DND-41 (cell line): Measurements from ENCODE around the gene CASKIN2.

Experiments
- ATAC-seq: fragments of 200-7000 bp; cut with Tn5 transposase; 3 replicates; pipeline ENCODE4 v1.9.1; 2021; ENCODE audit warnings: low read depth; ENCODE audit not compliant: insufficient read depth
- DNase-seq: peaks from one replicate; pipeline ENCODE4 v3.0.0-alpha.2; 2020
- H2AFZ ChIP-seq: 2 replicates; pipeline ENCODE4 v1.6.0; 2012; ENCODE audit warnings: low read depth, low read length
- H3K27ac ChIP-seq: 2 replicates; pipeline ENCODE4 v1.5.1; 2012; ENCODE audit warnings: low read length, inconsistent platforms
- H3K27me3 ChIP-seq: fragments of 200-600 bp; sonication (generic); 2 replicates; pipeline ENCODE4 v1.6.0; 2012; ENCODE audit warnings: low read length, mild to moderate bottlenecking, inconsistent platforms; ENCODE audit not compliant: insufficient read depth, poor library complexity
- H3K36me3 ChIP-seq: 2 replicates; pipeline ENCODE4 v1.5.1; 2012; ENCODE audit warnings: low read length, inconsistent platforms; ENCODE audit not compliant: insufficient read depth
- H3K4me1 ChIP-seq: 2 replicates; pipeline ENCODE4 v1.5.1; 2012; ENCODE audit warnings: mild to moderate bottlenecking, low read length; ENCODE audit not compliant: insufficient read depth
- H3K4me2 ChIP-seq: 2 replicates; pipeline ENCODE4 v1.6.0; 2012; ENCODE audit warnings: mild to moderate bottlenecking, moderate library complexity, low read length, inconsistent platforms; ENCODE audit not compliant: insufficient read depth
- H3K4me3 ChIP-seq, 2 experiments: fragments of 200-600 bp in 1 of 2; shearing (Covaris generic) in 1 of 2; 2 replicates each; pipeline ENCODE4 v1.5.1; 2012 to 2016; ENCODE audit warnings: inconsistent platforms in 2 of 2, low read length in 2 of 2, mild to moderate bottlenecking in 2 of 2, low read depth in 1 of 2, moderate library complexity in 1 of 2
- H3K79me2 ChIP-seq: 2 replicates; pipeline ENCODE4 v1.6.0; 2012; ENCODE audit warnings: low read length, inconsistent platforms; ENCODE audit not compliant: insufficient read depth
- H3K9ac ChIP-seq: 2 replicates; pipeline ENCODE4 v1.6.0; 2012; ENCODE audit warnings: low read depth, mild to moderate bottlenecking, inconsistent platforms, low read length, moderate library complexity
- H3K9me3 ChIP-seq: 2 replicates; pipeline ENCODE4 v1.5.1; 2012; ENCODE audit warnings: low read length, moderate library complexity, mild to moderate bottlenecking, inconsistent platforms; ENCODE audit not compliant: insufficient read depth, severe bottlenecking
- H4K20me1 ChIP-seq: 2 replicates; pipeline ENCODE4 v1.6.0; 2012; ENCODE audit warnings: low read length; ENCODE audit not compliant: insufficient read depth
- CTCF ChIP-seq: IDR thresholded peaks from 2 replicates; pipeline ENCODE4 v1.5.1; 2012; ENCODE audit warnings: borderline replicate concordance, low read length, moderate library complexity, mild to moderate bottlenecking; ENCODE audit not compliant: poor library complexity, severe bottlenecking; ENCODE audit errors: extremely low read depth
- EZH2 ChIP-seq: IDR thresholded peaks from 3 replicates; pipeline ENCODE4 v1.6.1; 2012; ENCODE audit warnings: borderline replicate concordance, low read depth, mild to moderate bottlenecking, moderate library complexity, low read length, inconsistent platforms; ENCODE audit not compliant: severe bottlenecking

The CASKIN2 gene

GRCh38 chr17:75463603-75464002, 51.7 kb downstream of the CASKIN2 start:
- no peak for TF ChIP-seq CTCF
- no peak for TF ChIP-seq EZH2

GRCh38 chr17:75460295-75460694, 55.0 kb downstream of the CASKIN2 start:
- TF ChIP-seq CTCF (no peak), EZH2 (no peak)
- Histone ChIP-seq H3K4me3 (no peak overlapping the region), H3K9me3 (no peaks in the 10 kb centered on the region), H3K36me3 (no peaks in the 10 kb centered on the region; the same call in 1 of the 2 replicates), H4K20me1 (peaks cover 6% of the 10 kb centered on the region; the same call in 1 of the 2 replicates), H3K27me3 (no peaks in the 10 kb centered on the region), H2AFZ (no peak overlapping the region), H3K4me1 (peaks cover 30% of the 10 kb centered on the region), H3K79me2 (peaks cover 73% of the 10 kb centered on the region), H3K27ac (no peak overlapping the region), H3K4me2 (no peak overlapping the region), H3K9ac (no peak overlapping the region)
- DNase-seq (no peak), ATAC-seq (no peak)

More at GRCh38 chr17:75463603-75464002, 51.7 kb downstream of the CASKIN2 start:
- Histone ChIP-seq H2AFZ (no peak overlapping the region), H3K9ac (no peak overlapping the region), H3K9me3 (no peaks in the 10 kb centered on the region), H3K4me3 (no peak overlapping the region), H3K79me2 (peaks cover 81% of the 10 kb centered on the region), H4K20me1 (peaks cover 9% of the 10 kb centered on the region), H3K4me1 (peaks cover 7% of the 10 kb centered on the region), H3K4me2 (no peak overlapping the region), H3K27ac (no peak overlapping the region), H3K27me3 (no peaks in the 10 kb centered on the region), H3K36me3 (peaks cover 4% of the 10 kb centered on the region)
- no peak for ATAC-seq
- DNase-seq = no peak

GRCh38 chr17:75459590-75460267, 55.6 kb downstream of the CASKIN2 start:
- H3K79me2 ChIP-seq = peaks cover 68% of the 10 kb centered on the region
- H3K4me2 ChIP-seq = no peak overlapping the region
- H2AFZ ChIP-seq = no peak overlapping the region
- H4K20me1 ChIP-seq = peaks cover 6% of the 10 kb centered on the region; the same call in 1 of the 2 replicates
- no peak overlapping the region for H3K4me3 ChIP-seq
- H3K9me3 ChIP-seq = no peaks in the 10 kb centered on the region
- TF ChIP-seq CTCF = no peak
- TF ChIP-seq EZH2 = no peak
- no peaks in the 10 kb centered on the region for H3K27me3 ChIP-seq
- peaks cover 30% of the 10 kb centered on the region for H3K4me1 ChIP-seq
- H3K36me3 ChIP-seq = no peaks in the 10 kb centered on the region; the same call in 1 of the 2 replicates
- no peak overlapping the region for H3K9ac ChIP-seq
- DNase-seq (no peak), ATAC-seq (no peak)
- no peak overlapping the region for H3K27ac ChIP-seq
